Activated T-cell treated with anti-CD3 and anti-CD28 coated beads, Interleukin-2, amount 50 U/mL, for 1 hour (primary cell): ENCODE measurements around the gene CTDNEP1.
"Not testable (repeated sequence)": the region's sequence is repeated elsewhere in the genome, so short reads cannot be mapped to it uniquely, and the experiment has no call there.

Experiments used
- DNase-seq: peaks from one replicate; pipeline ENCODE4 v3.0.0-alpha.2; 2020

CTDNEP1 gene

GRCh38 chr17:7243838-7244237 is 7.7 kb downstream of the CTDNEP1 start:
- not testable (repeated sequence) for DNase-seq

- DNase-seq, result no peak
These were observed 8.1 kb downstream of the CTDNEP1 start for GRCh38 chr17:7243453-7243729.

GRCh38 chr17:7242717-7243452 is 8.6 kb downstream of the CTDNEP1 start:
- DNase-seq, result peak; percentile 92

GRCh38 chr17:7241783-7242716 is 9.5 kb downstream of the CTDNEP1 start, which contains the start of gene GABARAP:
Gene GABARAP (minus strand): TSS chr17:7242449. CDS start chr17:7242330, 119 bp downstream.
- peak; percentile 96 for DNase-seq

GRCh38 chr17:7241090-7241733 is 10.3 kb downstream of the CTDNEP1 start:
- no peak for DNase-seq

GRCh38 chr17:7240375-7240774 is 11.2 kb downstream of the CTDNEP1 start:
- no peak for DNase-seq

GRCh38 chr17:7239091-7240027 is 12.2 kb downstream of the CTDNEP1 start, which contains the start of gene PHF23:
Gene PHF23 (minus strand): TSS chr17:7239457. CDS start chr17:7239279, 178 bp downstream.
- peak; percentile 95 for DNase-seq

GRCh38 chr17:7238420-7239090 is 13.0 kb downstream of the CTDNEP1 start:
- peak; percentile 47 for DNase-seq

- DNase-seq, result peak; percentile 82
These were observed 13.6 kb downstream of the CTDNEP1 start for GRCh38 chr17:7237761-7238419.

- DNase-seq, result no peak
These were observed 14.2 kb downstream of the CTDNEP1 start for GRCh38 chr17:7237266-7237760.

GRCh38 chr17:7236808-7237207 is 14.7 kb downstream of the CTDNEP1 start:
- DNase-seq, result no peak

- no peak for DNase-seq
These were observed 15.6 kb downstream of the CTDNEP1 start for GRCh38 chr17:7235693-7236665.

- peak; percentile 92 for DNase-seq
These were observed 17.2 kb downstream of the CTDNEP1 start, which contains the start of gene DVL2 for GRCh38 chr17:7234083-7234951. Gene DVL2 (minus strand): TSS chr17:7234517. CDS start chr17:7234262, 255 bp downstream.

GRCh38 chr17:7233701-7234082 is 17.8 kb downstream of the CTDNEP1 start:
- no peak for DNase-seq

- no peak for DNase-seq
These were observed 19.4 kb downstream of the CTDNEP1 start for GRCh38 chr17:7232114-7232513.

- no peak for DNase-seq
These were observed 22.0 kb downstream of the CTDNEP1 start for GRCh38 chr17:7229504-7229903.

- no peak for DNase-seq
These were observed 22.6 kb downstream of the CTDNEP1 start for GRCh38 chr17:7228920-7229319.
